DMS53 treated with DMSO at 0.1 percent for 48 hours (cell line): ENCODE results near the gene STRBP.

ENCODE experiments used
- DNase-seq: peaks from one replicate; lab custom pipeline; 2025; ENCODE audit not compliant: unreplicated experiment; lab: John Stamatoyannopoulos, UW

The STRBP gene

DNA sequence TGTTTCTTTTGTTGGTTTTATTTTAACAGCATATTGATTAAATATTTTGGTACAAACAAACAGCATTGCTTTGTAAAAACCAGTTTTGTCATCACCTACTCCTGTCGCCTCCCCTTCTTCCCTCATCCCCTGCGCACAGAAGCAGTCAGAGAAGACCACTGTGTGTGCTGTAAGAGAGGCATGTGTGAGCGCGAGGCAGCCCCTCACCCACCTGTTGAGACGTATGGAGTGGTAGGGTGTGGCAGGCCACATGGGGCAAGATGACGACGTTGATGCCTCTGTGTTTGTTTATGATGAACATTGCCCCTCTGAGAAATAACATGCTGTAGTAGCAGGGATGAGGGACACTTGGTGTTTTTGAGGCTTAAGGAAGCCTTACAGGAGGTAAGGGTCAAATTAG, 163.6 kb downstream of the STRBP start:
- no peak for DNase-seq

DNA sequence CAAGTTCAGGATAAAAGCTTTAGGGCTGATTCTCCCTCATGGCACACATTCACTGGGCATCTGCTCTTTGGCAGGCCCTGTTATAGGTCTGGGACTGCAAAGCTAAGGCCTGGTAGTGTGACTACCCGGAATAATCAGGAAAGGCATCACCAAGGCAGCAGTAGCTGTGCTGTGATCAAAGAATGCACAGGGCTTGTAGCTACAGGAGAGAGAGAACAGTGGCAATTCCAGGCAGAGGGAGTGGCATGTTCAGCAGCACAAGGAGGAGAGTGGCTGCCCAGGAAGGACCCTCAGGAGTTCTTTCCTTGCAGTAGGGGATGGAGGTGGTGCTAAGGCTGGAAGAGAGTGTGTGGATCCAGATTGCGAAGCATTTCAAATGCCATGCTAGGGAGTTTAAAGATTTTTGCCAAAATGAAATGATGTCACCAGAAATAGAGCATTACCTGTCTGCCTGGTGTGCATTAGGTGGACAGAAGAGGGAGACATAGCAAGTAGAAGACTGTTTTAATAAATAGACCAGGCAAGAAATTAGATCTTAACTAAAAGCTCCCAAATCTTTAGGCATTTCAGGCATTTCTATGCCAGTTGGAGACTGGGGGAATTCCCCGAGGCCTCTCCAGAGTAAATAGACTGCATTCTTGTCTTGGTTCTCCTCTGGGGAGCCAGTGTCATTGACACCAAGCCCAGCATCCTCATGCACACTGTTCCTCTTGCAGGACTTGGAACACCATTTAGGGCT, 165.8 kb downstream of the STRBP start:
- no peak for DNase-seq

GRCh38 chr9:123099548-123099947, 168.8 kb downstream of the STRBP start:
- DNase-seq, result no peak

DNA sequence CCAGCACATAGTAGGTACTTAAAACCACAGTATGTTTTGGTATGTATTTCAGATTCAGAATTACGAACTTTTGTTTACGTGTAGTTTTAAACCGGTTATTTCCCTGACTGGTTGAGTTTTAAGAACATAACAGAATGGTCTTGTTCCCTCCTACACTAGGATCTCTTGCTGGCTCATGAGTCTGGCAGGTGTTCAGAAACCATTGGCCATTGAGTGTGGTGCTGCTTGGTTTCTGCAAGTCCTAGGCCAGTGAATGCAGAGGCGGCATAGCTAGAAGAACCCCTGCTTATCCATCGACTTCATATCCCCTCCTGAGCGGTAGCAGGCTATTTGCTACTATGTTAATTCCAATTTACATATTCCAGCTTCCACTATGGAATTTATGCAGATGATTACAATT, 169.3 kb downstream of the STRBP start:
- no peak for DNase-seq

GRCh38 chr9:123098096-123098459, 170.3 kb downstream of the STRBP start:
- no peak for DNase-seq

GRCh38 chr9:123097430-123098095, 170.8 kb downstream of the STRBP start:
- DNase-seq, result no peak

DNA sequence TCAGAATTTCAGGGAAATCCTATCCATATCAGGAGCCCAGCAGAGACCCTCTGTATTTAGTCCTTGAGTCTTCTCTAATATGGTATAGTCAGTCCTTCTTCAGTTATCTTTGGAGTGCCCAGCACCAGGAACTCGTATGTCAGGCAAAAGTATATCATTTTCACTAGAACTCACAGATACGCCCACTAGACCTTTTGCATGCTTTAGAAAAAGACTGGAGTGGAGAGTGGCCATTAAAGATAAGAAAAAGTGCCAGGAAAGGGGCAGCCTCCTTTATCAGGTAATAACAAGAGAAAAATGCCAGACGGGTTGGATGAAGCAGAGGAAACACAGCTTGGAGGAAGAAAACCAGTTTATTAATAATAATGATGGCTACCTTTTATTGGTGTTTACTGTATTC, 171.4 kb downstream of the STRBP start:
- no peak for DNase-seq

GRCh38 chr9:123093141-123093540, 175.2 kb downstream of the STRBP start:
- DNase-seq, result no peak

DNA sequence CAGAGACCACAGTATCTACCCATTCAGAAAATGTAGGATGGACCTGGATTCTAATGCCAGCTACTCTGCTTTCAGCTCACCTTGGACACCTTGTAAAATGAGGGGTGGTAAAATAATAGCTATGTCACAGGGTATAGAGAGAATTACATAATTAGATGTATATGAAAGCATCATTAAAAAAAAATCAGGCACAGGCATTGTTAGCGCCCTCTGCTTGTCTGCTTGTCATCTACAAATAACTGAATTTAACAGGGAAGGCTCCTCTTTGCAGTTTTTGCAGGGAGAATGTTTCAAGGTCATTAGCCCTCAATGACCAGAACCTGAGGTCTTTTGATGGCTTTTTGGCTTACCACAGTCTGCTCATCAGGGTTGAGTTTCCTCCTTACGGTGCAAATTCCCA, 176.9 kb downstream of the STRBP start:
- DNase-seq, result no peak

DNA sequence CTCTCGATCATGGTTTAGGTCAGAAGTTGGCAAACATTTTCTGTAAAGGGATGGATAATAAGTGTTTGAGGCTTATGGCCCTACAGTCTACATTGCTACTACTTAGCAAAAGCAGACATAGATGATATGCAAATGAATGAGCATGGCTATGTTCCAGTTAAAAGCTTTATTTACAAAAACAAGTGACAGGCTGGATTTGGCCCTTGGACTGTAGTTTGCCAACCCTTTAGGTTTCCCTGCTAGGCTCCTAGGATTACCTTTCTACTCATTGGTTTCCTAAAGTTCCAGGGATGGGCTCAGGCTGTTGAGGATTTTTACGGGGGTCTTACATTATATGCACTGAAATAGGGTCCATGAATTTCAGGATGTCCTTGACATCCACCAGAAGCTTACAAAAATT, 177.4 kb downstream of the STRBP start:
- no peak for DNase-seq

- no peak for DNase-seq
These were observed 178.0 kb downstream of the STRBP start for GRCh38 chr9:123090198-123090896.

DNA sequence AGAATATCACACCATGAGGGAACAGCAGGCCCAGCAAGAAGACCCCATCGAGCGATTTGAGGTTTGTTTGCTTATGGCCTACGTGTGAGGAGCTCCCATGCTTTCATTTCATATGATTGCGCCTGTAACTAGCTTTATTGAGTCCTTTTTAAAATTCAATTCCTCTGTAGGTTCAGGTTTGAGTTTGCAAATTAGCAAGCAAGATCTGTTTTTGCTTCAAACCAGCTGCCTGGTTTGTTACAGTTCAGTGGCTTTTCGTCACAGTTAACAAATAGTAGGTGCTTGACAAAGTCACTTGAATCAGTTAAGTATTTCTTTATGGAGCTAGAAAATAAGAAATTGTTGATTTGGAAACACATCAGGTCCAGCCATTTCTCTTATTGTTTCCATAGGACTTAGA, 178.6 kb downstream of the STRBP start:
- no peak for DNase-seq

DNA sequence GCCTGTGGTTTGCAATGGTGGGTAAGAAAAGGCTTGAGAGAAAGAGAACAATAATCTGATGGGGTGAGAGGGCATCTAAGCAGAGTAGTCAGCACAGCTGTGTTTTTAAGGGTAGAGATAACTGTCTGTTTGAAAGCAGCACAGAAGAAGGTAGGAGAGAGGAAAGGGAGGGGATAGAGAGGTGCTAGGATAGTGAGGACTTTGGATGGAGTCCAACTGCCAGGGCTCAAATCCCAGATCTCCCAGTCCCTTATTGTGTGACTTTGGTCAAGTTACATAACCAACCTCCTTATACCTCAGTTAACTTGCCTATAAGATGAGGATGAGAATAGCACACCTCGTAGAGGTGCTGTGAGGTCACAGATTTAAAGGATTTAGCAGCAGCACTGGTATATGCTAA, 179.3 kb downstream of the STRBP start:
- no peak for DNase-seq

DNA sequence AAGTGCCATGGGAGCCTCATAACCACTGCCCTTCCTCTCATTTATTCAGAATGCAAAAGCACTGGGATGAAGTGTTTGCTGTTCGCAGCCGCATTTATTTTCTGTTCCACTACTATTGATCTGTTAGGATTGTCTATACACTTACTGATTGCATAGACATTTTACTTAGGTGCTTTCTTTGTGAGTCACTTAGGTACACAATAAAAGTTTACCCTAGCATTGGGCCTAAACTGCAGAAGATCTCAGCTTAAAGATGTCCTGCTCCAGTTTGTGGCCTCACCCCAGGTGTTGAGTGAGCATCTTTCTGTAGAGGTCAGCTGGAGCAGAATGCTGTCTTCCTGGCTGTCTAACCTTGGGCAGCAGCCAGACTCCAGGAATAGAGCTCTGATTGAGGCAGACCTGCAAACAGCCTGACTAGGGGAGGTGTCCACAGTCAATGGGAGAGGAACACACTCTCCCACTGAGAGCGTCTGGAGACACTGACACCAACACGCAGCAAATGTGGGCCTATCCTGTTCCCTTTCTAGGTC, 181.0 kb downstream of the STRBP start:
- DNase-seq, result no peak

- no peak for DNase-seq
These were observed 182.5 kb downstream of the STRBP start for GRCh38 chr9:123085916-123086315.

DNA sequence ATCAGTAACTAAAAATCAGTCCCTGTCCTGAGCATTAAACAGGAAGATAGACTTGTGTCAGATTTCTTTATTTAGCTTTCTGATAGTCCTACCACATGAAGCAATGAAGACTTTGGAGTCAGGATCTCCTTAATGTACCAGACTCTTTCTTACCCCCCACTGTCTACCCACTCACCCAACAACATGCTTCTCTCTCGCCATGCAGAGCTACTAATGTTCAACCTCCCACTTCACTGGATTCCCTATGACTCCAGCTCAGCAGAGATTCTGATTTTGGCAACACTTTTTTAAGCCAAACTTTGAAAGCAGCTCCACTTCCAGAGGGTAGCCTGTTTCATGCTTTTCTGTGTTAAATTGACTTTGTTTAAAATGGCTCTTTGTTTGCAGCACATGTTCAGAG, 184.1 kb downstream of the STRBP start:
- DNase-seq, result no peak

DNA sequence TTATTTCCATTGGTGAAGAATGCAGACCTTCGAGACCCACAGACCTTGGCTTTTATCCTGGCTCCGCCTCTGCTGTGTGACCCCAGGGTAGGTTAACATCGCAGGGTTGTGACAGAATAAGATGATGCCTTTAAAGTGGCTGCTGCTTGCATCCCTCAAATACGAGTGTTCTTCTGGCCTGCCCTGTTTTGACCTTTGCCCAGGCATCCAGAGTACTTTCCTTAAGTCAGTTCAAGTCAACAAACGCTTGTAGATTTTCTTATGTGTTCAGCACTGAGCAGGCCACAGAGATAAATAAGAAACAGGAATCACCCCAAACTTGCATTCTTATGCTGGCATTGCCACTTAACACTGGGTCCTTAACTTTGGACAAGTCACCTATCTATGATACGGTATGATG, 184.7 kb downstream of the STRBP start:
- no peak for DNase-seq

DNA sequence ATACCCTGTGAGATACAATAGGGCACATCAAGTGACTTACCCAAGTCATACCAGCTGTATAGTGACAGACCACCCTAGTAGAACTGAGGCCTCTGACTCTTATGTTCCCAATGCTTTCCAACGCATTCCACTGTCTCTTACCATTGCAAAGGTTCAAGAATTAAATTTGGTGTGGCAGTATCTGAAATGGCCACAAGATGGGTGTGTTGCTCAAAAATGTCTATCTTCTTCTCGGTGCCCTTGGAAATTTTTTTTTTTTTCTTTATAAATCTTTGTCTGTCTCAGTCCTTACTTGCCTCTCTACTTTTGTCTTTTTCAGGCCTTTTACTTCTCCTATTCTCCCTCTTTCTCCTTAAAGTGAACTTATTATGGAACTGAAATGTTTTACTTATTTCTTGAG, 186.6 kb downstream of the STRBP start:
- peak; percentile 18 for DNase-seq

DNA sequence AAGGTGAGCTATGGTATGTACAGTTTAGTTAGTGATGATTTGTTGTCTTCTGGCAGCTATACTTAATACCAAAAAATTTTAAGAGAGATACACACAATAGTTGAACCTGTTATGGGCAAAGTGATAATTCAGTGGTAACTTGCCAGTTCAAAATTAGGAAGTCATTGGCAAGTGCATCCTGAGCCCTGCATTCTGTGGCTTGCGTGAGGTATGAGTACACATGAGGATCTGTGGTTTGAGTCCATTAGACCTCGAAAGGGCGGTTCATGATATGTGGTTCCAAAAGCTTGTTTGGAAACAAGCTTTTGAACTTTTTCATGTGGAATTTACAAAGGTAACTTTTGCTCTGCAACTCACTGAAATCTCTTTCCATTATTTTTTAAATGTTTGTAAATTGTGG, 187.9 kb downstream of the STRBP start:
- no peak for DNase-seq

DNA sequence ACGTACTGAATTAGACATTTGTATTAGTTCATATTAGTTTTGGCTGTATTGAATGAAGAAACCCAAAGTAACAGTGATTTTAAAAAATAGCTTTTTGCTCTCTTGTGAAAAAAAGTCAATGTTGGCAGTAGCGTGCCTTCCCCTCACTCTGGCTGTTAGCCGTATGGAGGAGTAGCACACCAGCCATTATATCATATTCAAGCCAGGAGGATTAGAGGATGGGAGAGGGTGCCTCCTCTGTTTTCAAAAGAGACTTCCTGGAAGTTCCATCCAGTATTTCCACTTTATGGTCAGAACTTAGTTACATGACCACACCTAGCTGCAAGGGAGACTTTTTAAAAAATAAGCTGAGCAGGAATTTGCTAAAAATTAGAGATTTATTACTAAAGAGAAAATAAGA, 193.8 kb downstream of the STRBP start:
- no peak for DNase-seq

DNA sequence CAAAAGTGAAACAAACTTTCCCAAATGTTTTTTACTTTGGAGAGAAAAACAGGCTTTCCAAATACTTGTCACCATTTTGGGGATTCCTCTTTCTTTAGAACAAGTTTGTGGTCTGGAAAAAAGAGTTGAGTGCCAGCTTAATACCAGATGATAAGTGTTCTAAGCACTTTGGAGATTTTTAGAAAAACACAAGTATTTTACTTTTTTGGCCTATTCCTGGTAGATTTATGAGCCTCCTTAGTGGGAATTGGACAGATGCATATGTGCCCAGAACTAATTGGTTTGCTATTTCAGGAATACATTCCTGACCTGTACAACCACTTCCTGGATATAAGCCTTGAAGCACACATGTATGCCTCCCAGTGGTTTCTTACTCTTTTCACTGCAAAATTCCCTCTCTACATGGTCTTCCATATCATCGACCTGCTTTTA, 194.4 kb downstream of the STRBP start:
- no peak for DNase-seq

GRCh38 chr9:123073441-123073840, 194.9 kb downstream of the STRBP start:
- no peak for DNase-seq
